ACHN (cell line): ENCODE measurements around the gene KRTCAP2.
A peak's percentile ranks its signal among the peaks of the same experiment; 100 is the strongest.
"Not testable (repeated sequence)": the region's sequence is repeated elsewhere in the genome, so short reads cannot be mapped to it uniquely, and the experiment has no call there.

Source experiments
- DNase-seq: peaks from one replicate; pipeline ENCODE4 v3.0.0-alpha.2; 2015
- in situ Hi-C: cut with HindIII; loops from 2 replicates; pipeline ENCODE4 v1.10.0; 2017; ENCODE audit warnings: low sequenced_read_pairs, low pct_ligation_motif_present, low pct_unique_long_range_greater_than_20kb

KRTCAP2 gene

DNA sequence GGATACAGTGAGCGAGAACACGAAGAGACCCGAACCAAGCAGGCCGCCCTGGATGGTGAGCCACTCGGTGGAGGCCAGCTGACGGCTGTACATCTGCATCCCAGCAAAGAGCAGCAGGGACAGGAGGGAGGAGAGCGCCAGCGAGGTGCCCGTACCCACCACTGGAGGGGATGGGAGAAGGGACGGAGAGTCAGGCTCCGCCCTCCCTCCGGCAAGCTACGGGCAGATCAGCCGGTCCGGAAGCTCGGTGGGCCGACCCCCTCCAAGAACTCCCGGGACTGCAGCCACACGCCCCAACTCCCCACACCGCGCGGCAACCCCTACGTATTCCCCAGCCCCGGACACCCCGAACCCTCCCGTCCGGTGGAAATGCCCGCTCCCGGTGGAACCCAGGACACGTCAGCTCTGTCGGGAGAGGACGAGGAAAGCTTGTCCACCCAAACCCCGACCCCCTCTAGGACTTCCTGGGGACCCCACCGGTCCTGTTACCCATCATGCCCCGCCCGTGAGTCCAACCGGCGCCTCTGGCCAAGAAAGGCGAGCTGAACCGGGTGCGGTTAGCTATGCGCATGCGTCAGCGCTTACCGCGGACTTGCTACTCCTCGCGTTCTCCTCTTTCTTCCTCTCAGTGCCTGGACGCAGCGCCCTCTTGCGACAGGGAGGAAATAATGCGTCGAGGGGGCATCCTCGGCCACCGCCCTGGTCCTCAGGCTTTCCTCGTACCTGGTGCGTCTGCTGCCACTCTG, at the start of gene KRTCAP2:
Gene KRTCAP2, minus strand, starts transcription at position 573 of the 746 bp plus-strand sequence. Its CDS starts 80 bp downstream, at position 493.
- DNase-seq, result peak; percentile 97
- in situ Hi-C loops, result no loop called here

DNA sequence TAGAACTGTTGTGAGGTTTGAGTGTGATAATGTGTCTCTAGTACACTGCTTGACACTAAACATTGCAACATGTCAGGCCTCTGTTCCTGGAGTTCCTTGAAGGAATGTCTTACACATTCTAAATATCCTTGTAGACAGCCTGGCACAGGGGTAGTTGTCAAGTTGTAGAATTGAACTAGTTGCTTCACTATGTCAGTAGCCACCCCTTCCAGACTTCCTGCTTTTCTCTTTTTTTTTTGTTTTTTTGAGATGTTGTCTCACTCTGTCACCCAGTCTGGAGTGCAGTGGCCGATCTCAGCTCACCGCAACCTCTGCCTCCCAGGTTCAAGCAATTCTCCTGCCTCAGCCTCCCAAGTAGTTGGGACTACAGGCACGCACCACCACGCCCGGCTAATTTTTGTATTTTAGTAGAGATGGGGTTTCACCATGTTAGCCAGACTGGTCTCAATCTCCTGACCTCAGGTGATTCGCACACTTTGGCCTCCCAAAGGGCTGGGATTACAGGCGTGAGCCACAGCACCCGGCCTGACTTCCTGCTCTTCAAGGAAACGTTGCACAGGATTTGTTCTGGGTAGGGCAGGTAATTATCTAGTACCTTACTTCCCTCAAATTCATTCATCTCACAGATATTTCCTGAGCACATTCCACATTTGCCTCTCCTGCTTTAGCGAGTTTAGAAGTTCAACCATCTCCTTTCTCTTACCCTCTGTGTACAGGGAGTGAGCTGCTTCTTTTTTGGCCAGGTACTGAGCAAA, 47.3 kb upstream of the KRTCAP2 start:
- DNase-seq, in situ Hi-C loops: not testable (repeated sequence)

DNA sequence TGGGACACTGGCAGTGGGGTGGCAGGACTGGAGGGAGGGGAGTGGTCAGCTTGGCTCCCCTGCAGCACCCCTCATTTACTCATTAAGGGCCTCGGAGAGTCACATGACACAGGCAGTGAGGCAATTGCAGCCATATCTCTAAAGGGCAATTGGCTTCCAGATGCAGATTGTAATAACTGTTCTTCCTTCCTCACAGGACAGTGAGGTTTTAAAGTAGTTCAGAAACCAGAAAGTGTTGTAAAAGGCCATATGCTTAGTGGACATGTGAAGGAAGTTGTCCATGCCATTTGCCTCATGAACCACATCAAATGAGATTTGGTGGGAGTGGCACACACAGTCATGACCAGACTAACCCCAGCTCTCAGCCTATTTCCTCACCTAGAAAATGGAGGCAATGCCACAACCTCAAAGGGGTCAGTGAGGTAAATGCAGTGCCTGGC, 46.5 kb upstream of the KRTCAP2 start:
- no peak for DNase-seq
- in situ Hi-C loops, result no loop called here

DNA sequence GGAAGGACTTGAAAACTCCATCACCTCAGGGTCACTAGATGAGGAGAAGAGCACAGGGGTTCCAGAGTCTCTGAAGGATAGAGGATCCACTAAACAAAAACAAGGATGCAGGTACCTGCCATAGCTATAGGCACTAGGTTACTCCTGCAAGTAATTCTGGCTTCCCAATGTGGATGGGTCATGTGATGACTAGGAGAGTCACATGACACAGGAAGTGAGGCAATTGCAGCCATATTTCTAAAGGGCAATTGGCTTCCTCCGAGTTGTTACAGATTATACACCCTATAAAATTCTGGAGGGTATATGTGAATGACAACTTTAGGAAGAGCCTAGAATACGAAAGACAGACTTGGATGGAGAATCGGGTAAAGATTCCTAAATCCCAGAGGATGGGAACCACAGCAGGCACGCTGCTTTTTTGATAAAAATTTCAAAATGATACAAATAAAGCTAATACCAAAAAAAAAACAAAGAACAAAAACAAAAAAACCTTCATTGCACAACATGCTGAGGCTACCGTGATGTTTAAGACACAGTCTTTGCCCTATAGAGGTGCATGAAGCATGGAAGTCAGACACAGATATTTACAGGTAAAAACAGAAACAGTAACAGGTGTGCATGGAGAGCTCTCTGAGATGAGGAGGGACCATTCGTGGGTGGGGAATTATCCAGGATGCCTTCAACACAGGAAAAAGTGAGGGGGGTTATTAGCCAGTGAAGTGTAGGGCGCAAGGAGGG, 45.9 kb upstream of the KRTCAP2 start:
- in situ Hi-C loops, result no loop called here
- peak; percentile 37 for DNase-seq

DNA sequence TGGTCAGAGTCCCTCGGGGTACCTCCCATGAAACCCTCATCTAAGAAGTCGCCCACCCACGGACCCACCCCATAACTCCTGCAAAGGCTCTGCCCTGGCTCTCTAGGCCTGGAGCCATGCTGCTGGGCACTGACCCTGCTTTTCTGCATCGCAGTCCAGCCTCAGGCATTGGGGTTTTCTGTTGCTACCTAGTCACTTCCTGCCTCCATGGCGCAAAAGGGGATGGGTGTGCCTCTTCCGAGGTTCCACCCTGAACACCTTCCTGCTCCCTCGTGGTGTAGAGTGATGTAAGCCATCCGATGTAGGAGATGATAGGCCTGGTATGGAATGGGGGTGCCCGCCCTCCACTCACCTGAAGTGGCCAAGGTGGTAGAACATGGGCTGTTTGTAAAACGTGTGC, 41.6 kb upstream of the KRTCAP2 start:
- in situ Hi-C loops, DNase-seq: not testable (repeated sequence)

DNA sequence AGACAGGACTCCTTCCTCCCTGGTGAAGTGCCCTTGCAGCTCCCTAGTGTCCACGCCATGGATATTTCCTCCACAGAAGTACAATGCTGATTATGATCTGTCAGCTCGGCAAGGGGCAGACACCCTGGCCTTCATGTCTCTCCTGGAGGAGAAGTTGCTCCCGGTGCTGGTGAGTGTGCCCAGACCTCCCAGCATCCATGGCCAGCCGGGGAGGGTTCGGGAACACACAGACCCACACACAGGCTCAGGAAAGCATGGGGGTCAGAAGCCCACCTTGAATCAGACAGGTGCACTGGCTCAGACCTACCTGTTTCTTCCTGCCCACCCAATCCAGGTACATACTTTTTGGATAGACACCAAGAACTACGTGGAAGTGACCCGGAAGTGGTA, 38.9 kb upstream of the KRTCAP2 start:
- in situ Hi-C loops, DNase-seq: not testable (repeated sequence)

DNA sequence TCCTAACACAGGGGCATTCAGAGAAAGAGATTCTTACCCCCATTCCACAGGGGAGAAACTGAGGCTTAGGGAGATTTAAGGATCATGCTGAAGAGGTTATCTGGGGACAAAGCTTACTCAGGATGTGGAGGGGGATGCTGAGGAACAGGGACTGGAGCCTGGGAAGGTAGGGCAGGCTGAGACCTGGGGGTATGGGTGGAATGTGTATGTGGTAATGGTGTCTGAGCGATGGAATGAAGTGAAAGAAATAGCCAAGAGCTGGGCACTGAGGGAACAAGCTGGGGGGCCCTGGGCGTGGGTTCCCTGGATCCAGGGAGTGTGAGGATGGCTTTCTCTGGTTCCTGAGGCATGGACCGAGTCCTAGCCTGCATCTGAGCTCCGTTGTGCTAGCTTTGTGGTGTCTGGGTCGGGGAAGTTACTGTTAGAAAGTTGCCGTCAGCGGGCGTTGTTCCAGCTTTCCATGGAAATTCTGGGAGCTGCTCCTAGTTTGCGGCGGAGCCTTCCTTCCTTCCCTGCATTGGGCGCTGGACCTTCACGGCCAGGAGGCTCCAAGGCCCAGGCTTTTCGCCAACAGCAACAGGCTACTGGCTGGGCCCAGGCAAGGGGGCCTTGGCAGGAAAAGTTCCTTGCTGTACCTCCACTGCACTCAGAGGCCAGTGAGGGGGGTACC, 38.4 kb upstream of the KRTCAP2 start:
- in situ Hi-C loops, DNase-seq: not testable (repeated sequence)

DNA sequence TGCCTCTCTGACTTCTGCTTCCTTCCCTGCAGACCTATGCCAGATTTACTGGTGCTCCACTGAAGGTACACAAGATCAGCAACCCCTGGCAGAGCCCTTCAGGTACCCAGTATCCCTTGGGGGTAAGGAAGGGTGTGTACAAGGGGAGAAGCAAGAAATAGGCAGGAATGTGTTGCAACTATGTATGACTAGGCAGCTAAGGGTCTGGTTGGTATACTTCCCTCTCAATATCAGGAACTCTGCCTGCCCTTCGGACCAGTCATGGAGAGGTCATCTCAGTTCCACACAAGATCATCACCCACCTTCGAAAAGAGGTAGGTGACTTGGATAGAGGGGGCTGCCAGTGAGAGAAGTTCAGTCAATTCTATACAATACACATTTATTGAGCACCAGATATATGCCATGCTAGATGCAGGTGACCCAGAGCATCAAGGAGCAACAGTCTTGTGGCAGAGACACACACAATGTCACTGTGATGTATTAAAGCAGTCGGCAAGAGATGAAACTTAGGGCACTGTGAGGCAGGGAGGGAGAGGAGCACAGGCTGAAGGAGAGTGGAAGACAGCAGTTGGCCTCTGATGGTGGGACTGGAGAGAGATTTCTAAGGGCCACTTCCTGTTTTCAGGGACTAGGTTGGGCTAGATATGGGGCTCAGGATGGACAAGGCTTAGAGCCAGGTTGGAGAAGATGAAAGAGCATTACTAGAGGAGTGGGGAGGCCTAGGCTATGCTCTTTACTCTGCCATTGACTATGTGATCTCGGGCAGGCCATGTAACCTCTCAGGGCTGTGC, 37.4 kb upstream of the KRTCAP2 start:
- in situ Hi-C loops, result no loop called here
- no peak for DNase-seq

DNA sequence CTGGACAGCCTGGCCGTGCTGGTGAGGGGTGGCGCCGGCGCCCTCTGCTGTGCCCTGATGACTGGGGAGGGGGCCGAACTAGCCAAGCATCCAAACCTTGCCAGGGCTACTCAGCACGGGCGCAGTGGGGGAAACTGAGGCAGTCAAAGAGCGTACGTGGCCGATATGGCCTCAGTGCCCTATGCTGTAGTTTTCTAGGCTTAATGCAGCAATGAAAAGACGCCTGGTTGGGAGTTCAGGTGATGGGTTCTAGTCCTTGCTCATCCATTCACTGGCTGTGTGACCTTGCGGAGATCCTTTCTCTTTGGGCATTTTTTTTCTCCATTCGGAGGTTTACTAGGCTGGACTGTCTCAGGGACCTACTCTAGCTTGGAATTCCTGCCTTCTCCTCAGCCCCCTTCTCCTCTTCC, 36.2 kb upstream of the KRTCAP2 start:
- in situ Hi-C loops, result no loop called here
- DNase-seq, result no peak

DNA sequence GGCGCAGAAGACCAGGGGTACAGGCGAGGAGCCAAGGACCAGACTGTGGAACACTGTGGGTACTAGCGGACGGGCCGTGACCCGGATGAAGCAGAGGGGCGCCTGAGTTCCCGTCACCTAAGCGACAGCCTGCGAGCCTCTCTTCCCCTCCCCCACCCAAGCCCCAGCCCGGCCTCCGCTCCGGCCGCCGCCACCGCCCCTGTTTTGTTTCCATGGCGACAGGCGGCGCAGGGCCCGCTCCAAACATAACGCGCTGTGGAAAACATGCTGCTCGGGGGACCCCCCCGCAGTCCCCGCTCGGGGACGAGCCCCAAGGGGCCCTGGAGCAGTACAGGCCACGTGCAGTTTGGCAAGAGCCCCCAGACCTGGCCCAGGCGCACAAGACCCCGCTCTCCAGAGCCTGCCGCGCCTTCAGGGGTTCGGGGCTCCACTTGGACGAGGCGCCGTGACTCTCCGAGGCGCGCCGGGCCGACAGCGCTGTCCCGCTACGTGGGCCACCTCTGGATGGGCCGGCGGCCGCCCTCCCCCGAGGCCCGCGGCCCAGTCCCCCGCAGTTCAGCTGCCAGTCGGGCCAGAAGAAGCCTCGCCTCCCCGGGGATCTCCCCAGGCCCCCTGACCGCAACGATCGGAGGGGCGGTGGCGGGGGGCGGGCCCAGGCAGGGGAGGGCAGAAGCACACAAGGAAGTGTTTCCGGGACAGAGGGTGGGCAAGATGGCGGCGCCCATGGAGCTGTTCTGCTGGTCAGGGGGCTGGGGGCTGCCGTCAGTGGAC, 35.6 kb upstream of the KRTCAP2 start, which contains the start of gene MTX1:
Gene MTX1, plus strand, starts transcription at position 155 of the 771 bp plus-strand sequence. Its CDS starts 110 bp downstream, at position 265.
- peak; percentile 86 for DNase-seq
- in situ Hi-C loops, result no loop called here

DNA sequence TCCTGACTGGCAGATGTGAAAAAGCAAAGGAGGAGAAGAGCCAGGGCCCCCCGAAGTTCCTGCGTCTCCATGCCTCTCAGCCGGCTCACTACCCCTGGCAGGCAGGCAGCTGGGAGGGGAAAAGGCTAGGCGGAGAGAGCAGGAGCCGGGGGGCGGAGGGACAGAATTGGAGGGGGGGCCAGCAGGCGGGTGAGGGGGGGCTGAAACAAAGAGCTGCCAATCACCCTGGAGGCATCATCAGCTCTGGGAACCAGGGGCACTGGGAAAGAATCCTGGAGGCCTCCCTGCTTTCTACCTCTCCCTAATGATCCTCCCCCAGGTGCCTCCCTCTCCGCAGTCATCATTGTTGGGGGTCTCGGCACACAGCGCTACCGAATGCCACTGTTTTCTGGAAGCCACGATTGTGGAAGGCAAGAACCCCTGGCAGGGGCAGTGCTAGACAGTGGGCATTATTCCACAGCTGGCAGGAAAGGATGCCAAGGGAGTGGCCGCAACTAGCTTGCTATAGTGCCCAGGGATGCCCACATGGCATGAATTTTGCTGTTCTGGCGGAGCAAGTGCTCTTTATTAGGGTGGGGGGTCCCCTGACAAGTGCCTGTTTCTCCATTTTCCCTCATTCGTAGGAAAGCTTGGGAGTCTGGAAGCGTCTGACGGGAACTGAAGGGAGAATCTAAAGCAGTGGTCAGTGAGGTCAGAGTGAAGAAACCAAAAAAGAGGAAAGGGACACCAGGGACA, 34.9 kb upstream of the KRTCAP2 start, which contains the start of gene THBS3:
Gene THBS3, minus strand, starts transcription at position 92 of the 735 bp plus-strand sequence. Its CDS starts 21 bp downstream, at position 71.
- in situ Hi-C loops, result no loop called here

DNA sequence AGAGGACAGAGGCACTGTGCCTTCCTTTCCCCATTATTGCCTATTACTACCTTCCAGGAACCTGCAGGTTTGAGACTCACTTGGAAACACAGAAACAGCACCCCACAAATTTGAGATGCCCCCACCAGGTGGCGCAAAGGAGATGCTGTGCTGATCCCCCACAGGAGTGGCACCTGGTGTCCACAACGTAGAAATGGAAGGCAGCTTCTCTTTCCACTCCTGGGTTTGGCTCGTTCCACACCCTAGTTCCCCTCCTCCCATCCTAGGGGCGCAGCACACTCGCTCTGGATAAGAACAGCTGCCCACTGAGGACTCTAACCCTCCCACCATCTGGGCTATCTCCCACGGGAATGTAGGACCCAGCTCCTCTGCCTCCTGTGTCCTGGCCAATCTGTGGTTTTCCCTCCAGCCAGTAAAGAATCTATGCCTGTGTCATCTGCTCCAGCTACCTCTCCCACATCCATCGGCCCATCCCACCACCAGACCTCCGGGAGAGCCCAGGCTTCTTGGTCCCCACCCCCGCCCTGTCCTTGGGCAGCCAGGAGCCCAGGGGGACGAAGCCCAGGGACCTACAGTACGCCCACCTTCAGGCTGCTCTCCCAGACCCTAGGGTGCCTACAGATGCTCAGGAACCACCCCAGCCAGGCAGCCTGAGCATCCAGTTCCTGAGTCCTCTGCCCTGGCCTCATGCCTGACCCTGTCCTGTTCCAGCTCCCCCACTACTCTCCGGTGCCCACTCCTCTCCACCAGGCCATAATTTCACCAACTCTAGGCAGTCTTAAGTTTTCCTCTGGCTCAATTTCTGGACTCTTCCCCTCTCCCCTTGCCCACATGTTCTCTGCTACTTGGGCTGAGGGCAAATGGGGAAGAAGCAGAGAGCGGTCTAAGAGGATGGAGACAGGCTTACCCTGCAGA, 34.0 kb upstream of the KRTCAP2 start:
- in situ Hi-C loops, result no loop called here
- DNase-seq, result peak; percentile 88

More for the DNA sequence above, 34.9 kb upstream of the KRTCAP2 start, which contains the start of gene THBS3:
- peak; percentile 62 for DNase-seq

DNA sequence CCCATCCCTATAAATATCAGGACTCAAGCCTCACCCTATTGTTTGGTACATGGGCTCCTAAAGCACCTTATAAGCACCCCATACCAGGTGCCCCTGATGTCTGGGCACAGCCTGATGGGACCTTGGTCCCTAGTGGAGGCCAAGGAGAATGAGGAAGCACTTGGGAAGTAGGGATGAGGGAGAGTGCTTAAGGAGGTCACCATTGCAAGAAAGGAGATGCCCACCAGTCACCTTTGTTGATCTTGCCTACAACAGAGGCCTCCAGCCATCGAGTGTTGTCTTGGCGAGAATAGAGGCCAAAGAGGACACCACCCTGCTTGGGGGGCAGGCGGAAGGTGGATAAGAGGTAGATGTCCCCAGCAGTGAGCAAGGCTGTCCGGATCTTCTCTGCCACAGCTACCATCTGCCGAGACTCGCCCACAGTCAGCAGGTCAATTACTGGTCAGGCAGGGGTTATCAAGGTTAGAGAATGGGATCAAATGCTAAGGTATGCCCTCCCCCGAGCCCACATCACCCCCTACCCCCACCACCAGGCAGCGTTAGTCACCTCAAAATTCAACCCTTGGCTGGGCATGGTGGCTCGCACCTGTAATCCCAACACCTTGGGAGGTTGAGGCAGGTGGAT, 33.0 kb upstream of the KRTCAP2 start:
- DNase-seq, result no peak
- in situ Hi-C loops, result no loop called here

DNA sequence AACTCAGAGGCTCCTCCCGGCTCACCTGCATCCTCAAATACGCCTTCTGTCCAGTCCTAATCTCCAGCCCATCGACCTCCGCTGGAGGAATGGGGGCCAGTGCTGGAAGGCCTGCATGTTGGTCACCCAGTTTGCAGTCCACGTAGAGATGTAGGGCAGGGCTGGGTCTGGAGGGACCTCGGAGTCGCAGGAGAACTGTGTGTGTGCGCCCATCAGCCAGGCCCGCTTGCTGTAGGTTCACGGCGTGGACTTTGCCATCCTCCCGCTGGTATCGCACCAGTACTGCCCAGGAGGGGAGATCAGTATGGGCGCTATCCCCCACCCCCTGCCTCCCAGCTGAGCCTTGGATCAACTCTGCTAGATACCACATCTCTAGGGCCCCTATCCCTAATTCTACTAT, 31.9 kb upstream of the KRTCAP2 start:
- in situ Hi-C loops, result no loop called here

More for the DNA sequence above, 31.9 kb upstream of the KRTCAP2 start:
- no peak for DNase-seq
